Muscle of back (tissue), 11 donors: ENCODE data around the gene ZFP30. TPM values are rescaled to one million over a fixed set of nuclear protein-coding genes. Genes with fewer than 3 reads are reported as not detected.

ENCODE experiments used
- DNase-seq, 3 donors: peaks; one replicate each; pipeline versions ENCODE4 v3.0.0 to v3.0.0-alpha.2; 2013
- polyA plus RNA-seq, 10 donors: library from polyadenylated mRNA; unstranded; fragments of 120-200 nt; gene quantifications; one replicate each; pipeline ENCODE4 v1.2.1, GENCODE V29; 2013; ENCODE audit not compliant: insufficient read length in 10 of 10

ZFP30 gene
- polyA plus RNA-seq, 10 donors, result 11.0 to 15.5 (median 14.1) TPM

GRCh38 chr19:37564624-37565369 lies 90.5 kb downstream of the ZFP30 start:
- DNase-seq, result no peak

Other genes with a start within 250 kb of the ZFP30 start
- gene ZNF569, start 188.0 kb downstream of the ZFP30 start, polyA plus RNA-seq, result 1 to 10 TPM; 6.8 to 10.0 (median 8.4) TPM
- gene ZNF570, start 186.1 kb downstream of the ZFP30 start, polyA plus RNA-seq, result 1 to 10 TPM; 5.5 to 7.8 (median 6.7) TPM
- gene ZNF793, start 148.5 kb downstream of the ZFP30 start, polyA plus RNA-seq, result 10 to 100 TPM in 4 of 10 donors, 1 to 10 TPM in 6; 6.9 to 17.5 (median 9.5) TPM
- 1 to 10 TPM; 4.3 to 8.3 (median 5.9) TPM for gene ZNF571, start 60.7 kb downstream of the ZFP30 start, polyA plus RNA-seq
- gene ZNF540, start 60.6 kb downstream of the ZFP30 start, polyA plus RNA-seq, result 1 to 10 TPM; 1.3 to 3.5 (median 2.1) TPM
- 1 to 10 TPM; 4.2 to 6.7 (median 5.4) TPM for gene ZNF607, start 64.3 kb upstream of the ZFP30 start, polyA plus RNA-seq
- 10 to 100 TPM in 5 of 10 donors, 1 to 10 TPM in 5; 7.2 to 16.2 (median 10.4) TPM for gene ZNF573, start 124.1 kb upstream of the ZFP30 start, polyA plus RNA-seq